ENCODE measurements around the gene HIVEP3. TPM values are rescaled to one million over a fixed set of nuclear protein-coding genes. Genes with fewer than 3 reads are reported as not detected.

HIVEP3 gene
- total RNA-seq, 3 donors from 2014 or later, result 4.9 to 6.5 (median 6.1) TPM

DNA sequence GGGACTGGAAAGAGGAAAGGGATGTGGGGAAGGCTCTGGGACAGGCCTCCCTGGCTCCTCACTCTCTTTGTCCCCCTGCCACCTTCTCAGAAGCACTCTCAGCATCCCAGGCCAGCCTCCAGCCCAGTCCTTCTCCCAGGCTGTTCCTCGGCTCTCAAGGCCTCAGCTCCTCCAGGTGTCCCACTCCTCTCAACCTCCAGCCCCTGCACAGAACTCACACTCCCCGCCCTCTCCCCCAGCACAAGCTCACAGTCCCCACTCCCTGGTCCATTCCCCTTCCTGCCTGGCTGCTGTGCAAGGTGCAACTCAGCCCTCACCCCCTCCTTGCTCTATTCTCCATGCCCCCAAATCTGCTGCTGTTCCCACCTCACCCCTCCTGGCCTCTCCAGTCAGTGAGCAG lies 185.0 kb downstream of the HIVEP3 start:
- DNase-seq, result no peak
- H3K4me1 ChIP-seq (ENCODE audit: low read depth), result no peaks in the 10 kb centered on the region
- H3K9me3 ChIP-seq, result no peaks in the 10 kb centered on the region
- no peak overlapping the region for H3K4me3 ChIP-seq
- TF ChIP-seq, protein P1, sequence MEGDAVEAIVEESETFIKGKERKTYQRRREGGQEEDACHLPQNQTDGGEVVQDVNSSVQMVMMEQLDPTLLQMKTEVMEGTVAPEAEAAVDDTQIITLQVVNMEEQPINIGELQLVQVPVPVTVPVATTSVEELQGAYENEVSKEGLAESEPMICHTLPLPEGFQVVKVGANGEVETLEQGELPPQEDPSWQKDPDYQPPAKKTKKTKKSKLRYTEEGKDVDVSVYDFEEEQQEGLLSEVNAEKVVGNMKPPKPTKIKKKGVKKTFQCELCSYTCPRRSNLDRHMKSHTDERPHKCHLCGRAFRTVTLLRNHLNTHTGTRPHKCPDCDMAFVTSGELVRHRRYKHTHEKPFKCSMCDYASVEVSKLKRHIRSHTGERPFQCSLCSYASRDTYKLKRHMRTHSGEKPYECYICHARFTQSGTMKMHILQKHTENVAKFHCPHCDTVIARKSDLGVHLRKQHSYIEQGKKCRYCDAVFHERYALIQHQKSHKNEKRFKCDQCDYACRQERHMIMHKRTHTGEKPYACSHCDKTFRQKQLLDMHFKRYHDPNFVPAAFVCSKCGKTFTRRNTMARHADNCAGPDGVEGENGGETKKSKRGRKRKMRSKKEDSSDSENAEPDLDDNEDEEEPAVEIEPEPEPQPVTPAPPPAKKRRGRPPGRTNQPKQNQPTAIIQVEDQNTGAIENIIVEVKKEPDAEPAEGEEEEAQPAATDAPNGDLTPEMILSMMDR (IDR thresholded peaks at IDR 0.05), result no peak
- intact Hi-C loops (cut with DNase I, micrococcal nuclease), result no loop called here
- ATAC-seq, result no peak
- no peaks in the 10 kb centered on the region for H3K36me3 ChIP-seq (ENCODE audit: low read depth)

DNA sequence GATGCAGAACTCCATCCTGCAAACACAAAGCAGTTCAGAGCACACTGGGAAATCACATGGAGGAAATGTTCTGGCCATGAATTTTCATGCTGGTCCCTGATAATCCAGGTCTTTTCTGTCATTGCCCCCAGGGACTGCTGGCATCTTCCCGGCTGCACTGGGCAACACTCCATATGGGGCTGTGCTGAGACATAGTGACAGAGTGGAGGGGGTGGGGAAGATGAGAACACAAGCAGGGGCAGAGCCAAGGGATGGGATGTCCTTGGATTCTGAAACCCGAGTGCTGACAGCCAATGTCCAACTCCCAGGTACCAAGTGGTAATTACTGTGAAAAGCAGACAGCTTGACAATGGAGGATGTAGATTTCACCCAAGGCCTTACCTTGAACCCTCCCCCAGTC lies 185.7 kb downstream of the HIVEP3 start:
- intact Hi-C loops (cut with DNase I, micrococcal nuclease), result no loop called here
- no peak for DNase-seq
- Histone ChIP-seq H3K9me3 (no peaks in the 10 kb centered on the region), H3K4me1 (ENCODE audit: low read depth) (no peaks in the 10 kb centered on the region), H3K36me3 (ENCODE audit: low read depth) (no peaks in the 10 kb centered on the region), H3K4me3 (no peak overlapping the region)
- TF ChIP-seq, protein P1 (IDR thresholded peaks at IDR 0.05), result no peak
- ATAC-seq, result no peak

DNA sequence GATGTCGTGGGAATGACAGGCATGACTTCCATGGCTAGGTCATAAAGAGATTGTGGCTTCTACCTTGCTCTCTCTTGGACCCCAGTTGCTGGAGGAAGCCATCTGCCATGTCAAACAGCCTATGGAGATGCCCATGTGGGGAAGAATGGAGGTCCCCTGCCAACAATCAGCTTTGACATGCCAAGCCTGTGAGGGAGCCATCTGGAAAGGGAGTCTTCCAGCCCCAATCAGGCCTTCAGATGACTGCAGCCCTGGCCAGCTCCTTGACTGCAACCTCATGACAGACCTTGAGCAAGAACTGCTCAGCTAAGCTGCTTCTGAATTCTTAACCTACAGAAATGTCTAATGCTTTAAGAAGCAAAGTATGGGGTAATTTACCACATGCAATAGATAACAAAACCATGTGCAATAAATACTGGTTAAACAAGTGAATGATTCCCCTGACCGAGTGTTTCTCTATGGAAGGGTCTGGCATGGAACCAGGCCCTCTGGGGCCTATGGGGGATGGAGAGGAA lies 187.1 kb downstream of the HIVEP3 start:
- Histone ChIP-seq H3K4me3 (no peak overlapping the region), H3K4me1 (ENCODE audit: low read depth) (no peaks in the 10 kb centered on the region)

DNA sequence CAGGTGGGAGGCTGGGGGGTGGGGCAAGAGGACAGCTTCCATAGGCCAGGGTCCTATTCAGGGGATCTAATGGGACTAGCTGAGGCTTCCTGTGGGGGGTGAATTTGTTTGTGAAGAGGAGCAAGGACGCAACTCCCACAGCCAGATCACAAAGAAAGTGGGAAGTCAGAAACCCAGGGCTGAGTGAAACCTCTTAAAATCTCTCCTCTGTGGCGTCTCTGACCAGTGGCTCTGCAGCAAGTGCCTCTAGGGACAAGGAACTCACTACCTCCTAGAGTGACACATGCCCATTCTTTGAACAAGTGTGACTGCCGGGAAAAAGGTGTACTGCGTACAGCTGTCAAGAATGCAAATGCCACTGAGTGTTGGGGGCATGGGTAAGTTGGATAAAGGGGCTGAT lies 187.9 kb downstream of the HIVEP3 start:
- TF ChIP-seq, protein P1 (IDR thresholded peaks at IDR 0.05), result no peak
- Histone ChIP-seq H3K9me3 (no peaks in the 10 kb centered on the region), H3K4me3 (no peak overlapping the region), H3K36me3 (ENCODE audit: low read depth) (no peaks in the 10 kb centered on the region), H3K4me1 (ENCODE audit: low read depth) (no peaks in the 10 kb centered on the region)
- DNase-seq (no peak), ATAC-seq (no peak)
- intact Hi-C loops (cut with DNase I, micrococcal nuclease), result no loop called here

More for the DNA sequence above, 187.1 kb downstream of the HIVEP3 start:
- ATAC-seq (no peak), DNase-seq (no peak)
- intact Hi-C loops (cut with DNase I, micrococcal nuclease), result no loop called here
- TF ChIP-seq, protein P1 (IDR thresholded peaks at IDR 0.05), result no peak
- Histone ChIP-seq H3K36me3 (ENCODE audit: low read depth) (no peaks in the 10 kb centered on the region), H3K9me3 (no peaks in the 10 kb centered on the region)

DNA sequence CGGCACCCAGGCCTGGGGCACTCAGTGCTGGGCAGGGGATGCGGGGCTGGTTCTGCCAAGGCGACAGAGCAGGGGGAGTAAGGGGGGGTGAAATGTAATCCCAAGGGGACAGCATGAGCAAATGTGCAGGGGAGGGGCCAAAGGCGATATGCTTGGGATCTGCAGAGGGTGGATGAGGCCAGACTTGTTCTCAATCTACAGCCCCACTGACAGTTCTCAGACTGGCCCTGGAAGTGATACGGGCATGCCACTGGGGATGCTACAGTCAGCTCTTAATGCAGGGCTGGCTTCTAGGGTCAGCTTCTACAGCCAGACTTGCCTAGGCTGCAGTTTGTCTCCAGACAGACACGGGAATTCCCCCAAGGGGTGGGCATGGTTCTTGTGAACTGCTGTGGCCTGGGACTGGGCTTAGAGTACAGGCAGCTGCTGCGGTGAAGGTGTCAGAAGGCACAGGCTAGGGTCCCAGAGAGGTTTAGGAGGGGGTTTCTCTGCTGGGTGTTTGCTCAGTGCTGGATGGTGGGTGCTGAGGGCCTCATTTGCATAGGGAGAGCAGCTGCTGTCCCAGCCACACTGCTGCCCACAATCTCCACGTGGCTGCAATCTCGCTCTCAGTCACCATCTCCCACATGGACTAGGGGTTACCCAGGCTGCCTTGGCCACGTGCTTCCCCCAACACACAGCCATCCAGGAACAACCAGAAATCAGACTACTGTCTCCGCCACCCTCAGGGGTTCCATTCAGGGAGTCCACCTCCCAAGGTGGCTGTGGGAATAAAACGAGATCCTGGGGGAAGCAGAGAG lies 190.1 kb downstream of the HIVEP3 start:
- ATAC-seq (peak; percentile 61), DNase-seq (peak; percentile 43 to 65 (median 48))
- H3K4me3 ChIP-seq, result no peak overlapping the region
- no peaks in the 10 kb centered on the region for H3K4me1 ChIP-seq (ENCODE audit: low read depth)
- no peaks in the 10 kb centered on the region for H3K9me3 ChIP-seq
- TF ChIP-seq, protein P1 (IDR thresholded peaks at IDR 0.05), result no peak
- intact Hi-C loops (cut with DNase I, micrococcal nuclease), result no loop called here
- H3K36me3 ChIP-seq (ENCODE audit: low read depth), result no peaks in the 10 kb centered on the region

Measured in mucosa of descending colon (tissue), 3 donors.